GM23248 (cell line): ENCODE results near the gene ATF7IP. TPM values are rescaled to one million over a fixed set of nuclear protein-coding genes. Genes with fewer than 3 reads are reported as not detected.

Experiments
- DNase-seq: peaks from one replicate; pipeline ENCODE4 v3.0.0-alpha.2; 2015
- H2AFZ ChIP-seq: fragments of 200-600 bp; sonication (generic); 2 replicates; pipeline ENCODE4 v1.6.1; 2016; ENCODE audit warnings: antibody characterized with exemption
- H3F3A ChIP-seq: fragments of 200-600 bp; sonication (generic); 2 replicates; pipeline ENCODE4 v1.6.1; 2016; ENCODE audit warnings: mild to moderate bottlenecking, antibody characterized with exemption, mixed run types; ENCODE audit not compliant: insufficient read depth
- H3K27ac ChIP-seq: fragments of 200-600 bp; sonication (generic); 2 replicates; pipeline ENCODE4 v1.5.1; 2016; ENCODE audit warnings: mild to moderate bottlenecking
- H3K27me3 ChIP-seq: fragments of 200-600 bp; sonication (generic); replicated peaks from 2 replicates; pipeline ENCODE4 v1.6.1; 2016; ENCODE audit warnings: mild to moderate bottlenecking; ENCODE audit not compliant: insufficient read depth
- H3K36me3 ChIP-seq: fragments of 200-600 bp; sonication (generic); 2 replicates; pipeline ENCODE4 v1.6.1; 2016; ENCODE audit warnings: low read depth, mild to moderate bottlenecking
- H3K4me1 ChIP-seq: fragments of 200-600 bp; sonication (generic); 2 replicates; pipeline ENCODE4 v1.6.1; 2016; ENCODE audit warnings: mild to moderate bottlenecking; ENCODE audit not compliant: insufficient read depth
- H3K4me2 ChIP-seq: fragments of 200-600 bp; sonication (generic); one replicate; pipeline ENCODE4 v1.6.1; 2016; ENCODE audit warnings: mild to moderate bottlenecking; ENCODE audit not compliant: unreplicated experiment
- H3K4me3 ChIP-seq: fragments of 200-600 bp; sonication (generic); 2 replicates; pipeline ENCODE4 v1.5.1; 2016; ENCODE audit warnings: mild to moderate bottlenecking
- H3K79me2 ChIP-seq: fragments of 200-600 bp; sonication (generic); 2 replicates; pipeline ENCODE4 v1.6.1; 2016; ENCODE audit warnings: mild to moderate bottlenecking; ENCODE audit not compliant: insufficient read depth
- H3K9ac ChIP-seq: fragments of 200-600 bp; sonication (generic); 2 replicates; pipeline ENCODE4 v1.6.1; 2016; ENCODE audit warnings: mild to moderate bottlenecking
- H3K9me2 ChIP-seq: fragments of 200-600 bp; sonication (generic); 2 replicates; pipeline ENCODE4 v1.6.1; 2016; ENCODE audit warnings: mixed run types, mild to moderate bottlenecking, moderate library complexity; ENCODE audit not compliant: insufficient read depth
- H3K9me3 ChIP-seq: fragments of 200-600 bp; sonication (generic); one replicate; pipeline ENCODE4 v1.6.1; 2017; ENCODE audit warnings: low read depth
- H4K20me1 ChIP-seq: fragments of 200-600 bp; sonication (generic); 2 replicates; pipeline ENCODE4 v1.6.0; 2016; ENCODE audit not compliant: insufficient read depth
- EZH2 ChIP-seq: fragments of 200-600 bp; sonication (generic); IDR thresholded peaks from 2 replicates; pipeline ENCODE4 v1.6.1; 2018; ENCODE audit warnings: antibody characterized with exemption, mild to moderate bottlenecking; ENCODE audit not compliant: insufficient read depth, poor library complexity, severe bottlenecking
- EZH2phosphoT487 ChIP-seq: fragments of 200-600 bp; sonication (generic); IDR thresholded peaks from 2 replicates; pipeline ENCODE4 v1.6.1; 2018; ENCODE audit warnings: antibody characterized with exemption, moderate library complexity, mild to moderate bottlenecking, low read depth; ENCODE audit not compliant: insufficient read depth
- WGBS, 2 experiments: methylation state at CpG; one replicate each; pipeline ENCODE4 v1.1.6; 2015 to 2017; ENCODE audit warnings: low lambda C conversion rate in 2 of 2, low coverage in 1 of 2; ENCODE audit errors: missing lambda C conversion rate in 2 of 2; 5-methylcytosine and 5-hydroxymethylcytosine counted together
- in situ Hi-C: fragments of 300-500 bp; cut with MboI; formaldehyde crosslinking; loops from 2 replicates; pipeline ENCODE4 v1.15.0; 2020
- polyA plus RNA-seq: library from polyadenylated mRNA; unstranded; fragments of >200 nt; fragmentation: Nextera tagmentation; extraction: Ambion mirVana; gene quantifications from 2 replicates; pipeline ENCODE4 v1.2.1, GENCODE V29; 2016
- total RNA-seq: library from RNA; depleted of rRNA; stranded (reverse); fragments of >200 nt; shearing (Covaris generic); gene quantifications from 2 replicates; pipeline ENCODE4 v1.2.3, GENCODE V29; 2014

ATF7IP gene
- total and polyA plus RNA-seq, 2 experiments from 2014 or later: 17.7 to 24.9 TPM

- H3K4me3 ChIP-seq: no peak overlapping the region
- H3K9ac ChIP-seq: no peak overlapping the region
- no peak for DNase-seq
- H3K4me2 ChIP-seq: no peak overlapping the region
- no peaks in the 10 kb centered on the region for H3K9me2 ChIP-seq
- no peaks in the 10 kb centered on the region for H3F3A ChIP-seq
- no peak for TF ChIP-seq EZH2phosphoT487
- no peaks in the 10 kb centered on the region for H3K27me3 ChIP-seq
- no peaks in the 10 kb centered on the region for H3K79me2 ChIP-seq
- H4K20me1 ChIP-seq: no peaks in the 10 kb centered on the region
- no peaks in the 10 kb centered on the region for H3K4me1 ChIP-seq
- no peaks in the 10 kb centered on the region for H3K36me3 ChIP-seq
- no peaks in the 10 kb centered on the region for H3K9me3 ChIP-seq
- H3K27ac ChIP-seq: no peak overlapping the region
- in situ Hi-C loops: no loop called here
- no peak overlapping the region for H2AFZ ChIP-seq
Observed at GRCh38 chr12:14521822-14522221, 156.3 kb downstream of the ATF7IP start.

- no peaks in the 10 kb centered on the region for H4K20me1 ChIP-seq
- in situ Hi-C loops: no loop called here
- no peak for TF ChIP-seq EZH2
- no peak for TF ChIP-seq EZH2phosphoT487
Observed at GRCh38 chr12:14525964-14526363, 160.5 kb downstream of the ATF7IP start.

DNA sequence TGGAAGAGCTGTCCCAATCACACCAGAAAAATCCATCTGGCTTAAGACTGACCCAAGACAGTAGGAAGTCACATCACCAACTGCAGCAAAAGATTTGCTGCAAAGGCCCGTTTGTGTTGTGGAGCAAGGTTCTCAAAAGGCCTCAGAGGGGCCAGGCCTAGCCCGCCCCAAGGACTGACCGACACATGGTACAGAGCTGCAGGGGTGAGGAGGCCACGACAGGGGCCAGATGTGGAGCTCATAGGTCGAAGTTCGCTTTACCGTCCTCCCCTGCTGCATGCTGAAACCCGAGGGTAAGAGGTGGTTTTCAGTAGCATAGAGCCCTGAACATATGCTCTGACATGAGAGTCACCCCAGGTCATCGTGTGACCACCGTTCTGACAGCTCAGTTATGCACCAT lies 166.7 kb downstream of the ATF7IP start:
- H3K9me2 ChIP-seq: no peaks in the 10 kb centered on the region
- no peaks in the 10 kb centered on the region for H3K4me1 ChIP-seq
- DNase-seq: no peak
- H3K79me2 ChIP-seq: no peaks in the 10 kb centered on the region
- H3K9me3 ChIP-seq: no peaks in the 10 kb centered on the region
- no peaks in the 10 kb centered on the region for H4K20me1 ChIP-seq
- in situ Hi-C loops: no loop called here
- no peaks in the 10 kb centered on the region for H3F3A ChIP-seq
- H3K4me3 ChIP-seq: no peak overlapping the region
- H2AFZ ChIP-seq: no peak overlapping the region
- H3K9ac ChIP-seq: no peak overlapping the region
- no peak overlapping the region for H3K27ac ChIP-seq
- no peaks in the 10 kb centered on the region for H3K27me3 ChIP-seq
- no peak overlapping the region for H3K4me2 ChIP-seq
- TF ChIP-seq EZH2phosphoT487 (no peak), EZH2 (no peak)
- H3K36me3 ChIP-seq: no peaks in the 10 kb centered on the region
- 46 to 55% methylated on average over 10 of the region's 10 CpGs for WGBS, 2 experiments

More at GRCh38 chr12:14525964-14526363, 160.5 kb downstream of the ATF7IP start:
- Histone ChIP-seq H3K4me2 (no peak overlapping the region), H3K9ac (no peak overlapping the region), H3K36me3 (no peaks in the 10 kb centered on the region), H3K9me3 (no peaks in the 10 kb centered on the region), H2AFZ (no peak overlapping the region), H3K79me2 (no peaks in the 10 kb centered on the region), H3K4me1 (no peaks in the 10 kb centered on the region), H3F3A (no peaks in the 10 kb centered on the region), H3K27me3 (no peaks in the 10 kb centered on the region), H3K4me3 (no peak overlapping the region), H3K9me2 (no peaks in the 10 kb centered on the region), H3K27ac (no peak overlapping the region)
- WGBS, 2 experiments: 45 to 46% methylated on average over 2 of the region's 2 CpGs
- no peak for DNase-seq

- Histone ChIP-seq H3F3A (no peaks in the 10 kb centered on the region), H3K9me3 (no peaks in the 10 kb centered on the region), H3K27me3 (no peaks in the 10 kb centered on the region), H3K36me3 (no peaks in the 10 kb centered on the region), H4K20me1 (no peaks in the 10 kb centered on the region), H3K79me2 (no peaks in the 10 kb centered on the region), H3K4me1 (no peaks in the 10 kb centered on the region), H3K9ac (no peak overlapping the region), H3K27ac (no peak overlapping the region), H2AFZ (no peak overlapping the region), H3K4me2 (no peak overlapping the region), H3K9me2 (no peaks in the 10 kb centered on the region), H3K4me3 (no peak overlapping the region)
- in situ Hi-C loops: no loop called here
- no peak for TF ChIP-seq EZH2
- no peak for TF ChIP-seq EZH2phosphoT487
- no peak for DNase-seq
- 55 to 56% methylated on average over 5 of the region's 5 CpGs for WGBS, 2 experiments
Observed at GRCh38 chr12:14537088-14537487, 171.6 kb downstream of the ATF7IP start.

- no peak overlapping the region for H2AFZ ChIP-seq
- no peaks in the 10 kb centered on the region for H3F3A ChIP-seq
- no peak for TF ChIP-seq EZH2phosphoT487
- TF ChIP-seq EZH2: no peak
- no peak overlapping the region for H3K4me2 ChIP-seq
- H4K20me1 ChIP-seq: no peaks in the 10 kb centered on the region
- H3K27ac ChIP-seq: no peak overlapping the region
- no peaks in the 10 kb centered on the region for H3K36me3 ChIP-seq
- no peaks in the 10 kb centered on the region for H3K27me3 ChIP-seq
- no peaks in the 10 kb centered on the region for H3K79me2 ChIP-seq
- H3K9ac ChIP-seq: no peak overlapping the region
- H3K4me3 ChIP-seq: no peak overlapping the region
- H3K4me1 ChIP-seq: no peaks in the 10 kb centered on the region
- DNase-seq: no peak
- 64 to 74% methylated on average over 4 of the region's 4 CpGs for WGBS, 2 experiments
- in situ Hi-C loops: no loop called here
- H3K9me2 ChIP-seq: no peaks in the 10 kb centered on the region
- no peaks in the 10 kb centered on the region for H3K9me3 ChIP-seq
Observed at GRCh38 chr12:14540801-14541462, 175.4 kb downstream of the ATF7IP start.
